ENCODE results near the gene HMGN2. TPM values are rescaled to one million over a fixed set of nuclear protein-coding genes. Genes with fewer than 3 reads are reported as not detected.

The HMGN2 gene
- total RNA-seq, 4 donors from 2014 or later = 68.2 to 136 (median 88.4) TPM

- Histone ChIP-seq H3K4me3 (no peak overlapping the region), H3K36me3 (peaks cover 0 to 63% of the 10 kb centered on the region in 2 donors), H3K4me1 (no peaks in the 10 kb centered on the region), H3K27me3 (no peaks in the 10 kb centered on the region), H3K9me3 (no peaks in the 10 kb centered on the region), H3K27ac (no peak overlapping the region)
- TF ChIP-seq POLR2A (IDR thresholded peaks at IDR 0.05) (no peak), CTCF (IDR thresholded peaks at IDR 0.05 in 4 of 5, conservative IDR thresholded peaks at IDR 0.05 in 1 of 5) (no peak)
- intact Hi-C loops (cut with DNase I; ENCODE audit: low total_unique reads) = no loop called here
- no peak for DNase-seq
- in situ Hi-C loops (cut with MboI; ENCODE audit: low sequenced_read_pairs in 4 of 4) = no loop called here
- ATAC-seq = no peak
Observed at GRCh38 chr1:26452459-26453183, 19.6 kb upstream of the HMGN2 start.

GRCh38 chr1:26459148-26459547 is 13.1 kb upstream of the HMGN2 start:
- H3K4me3 ChIP-seq = no peak overlapping the region
- H3K9me3 ChIP-seq = no peaks in the 10 kb centered on the region
- H3K27ac ChIP-seq = peak overlapping the region; percentile 19 to 49 (median 44)
- peaks cover 0 to 64% of the 10 kb centered on the region in 2 donors for H3K36me3 ChIP-seq
- no peaks in the 10 kb centered on the region for H3K4me1 ChIP-seq
- intact Hi-C loops (cut with DNase I; ENCODE audit: low total_unique reads) = no loop called here
- ATAC-seq (no peak), DNase-seq (no peak)
- in situ Hi-C loops (cut with MboI; ENCODE audit: low sequenced_read_pairs in 4 of 4) = no loop called here
- H3K27me3 ChIP-seq = no peaks in the 10 kb centered on the region
- TF ChIP-seq POLR2A (IDR thresholded peaks at IDR 0.05) (no peak), CTCF (IDR thresholded peaks at IDR 0.05 in 4 of 5, conservative IDR thresholded peaks at IDR 0.05 in 1 of 5) (no peak)

- TF ChIP-seq CTCF (IDR thresholded peaks at IDR 0.05 in 4 of 5, conservative IDR thresholded peaks at IDR 0.05 in 1 of 5) (no peak), POLR2A (IDR thresholded peaks at IDR 0.05) (no peak)
- DNase-seq (peak in 1 of 2 donors; percentile 25), ATAC-seq (peak in 1 of 2 donors; percentile 77)
- Histone ChIP-seq H3K4me1 (no peaks in the 10 kb centered on the region), H3K27me3 (no peaks in the 10 kb centered on the region), H3K4me3 (no peak overlapping the region), H3K27ac (peak overlapping the region; percentile 19 to 49 (median 44)), H3K36me3 (peaks cover 0 to 67% of the 10 kb centered on the region in 2 donors), H3K9me3 (no peaks in the 10 kb centered on the region)
- intact Hi-C loops (cut with DNase I; ENCODE audit: low total_unique reads) = no loop called here
- in situ Hi-C loops (cut with MboI; ENCODE audit: low sequenced_read_pairs in 4 of 4) = no loop called here
Observed at GRCh38 chr1:26459573-26460031, 12.6 kb upstream of the HMGN2 start.

- DNase-seq (peak in 1 of 2 donors; percentile 59), ATAC-seq (no peak)
- Histone ChIP-seq H3K4me1 (peaks cover 24 to 27% of the 10 kb centered on the region in 2 donors), H3K27ac (peak overlapping the region in 1 of 4 donors; percentile 45), H3K4me3 (no peak overlapping the region), H3K9me3 (no peaks in the 10 kb centered on the region), H3K36me3 (peaks cover 0 to 38% of the 10 kb centered on the region in 2 donors), H3K27me3 (no peaks in the 10 kb centered on the region)
- in situ Hi-C loops (cut with MboI; ENCODE audit: low sequenced_read_pairs in 4 of 4) = no loop called here
- intact Hi-C loops (cut with DNase I; ENCODE audit: low total_unique reads) = no loop called here
- no peak for TF ChIP-seq CTCF (IDR thresholded peaks at IDR 0.05 in 4 of 5, conservative IDR thresholded peaks at IDR 0.05 in 1 of 5)
- no peak for TF ChIP-seq POLR2A (IDR thresholded peaks at IDR 0.05)
Observed at GRCh38 chr1:26468911-26469310, 3.3 kb upstream of the HMGN2 start.

Measured in gastrocnemius medialis (tissue), 4 donors.